Measurements from ENCODE around the gene AQP12B.

AQP12B gene

GRCh38 chr2:240635121-240635997 lies 47.3 kb downstream of the AQP12B start:
- no peak overlapping the region for H3K4me3 ChIP-seq (ENCODE audit: low read depth, low read length)
- TF ChIP-seq CTCF (IDR thresholded peaks at IDR 0.05; ENCODE audit: low read depth, low read length, missing control alignments): no peak
- no peak for DNase-seq (ENCODE audit: low read depth)

GRCh38 chr2:240632306-240632721 lies 50.4 kb downstream of the AQP12B start:
- TF ChIP-seq CTCF (IDR thresholded peaks at IDR 0.05; ENCODE audit: low read depth, low read length, missing control alignments): no peak
- H3K4me3 ChIP-seq (ENCODE audit: low read depth, low read length): no peak overlapping the region
- DNase-seq (ENCODE audit: low read depth): no peak

- TF ChIP-seq CTCF (IDR thresholded peaks at IDR 0.05; ENCODE audit: low read depth, low read length, missing control alignments): no peak
- DNase-seq (ENCODE audit: low read depth): no peak
These were observed 51.0 kb downstream of the AQP12B start for GRCh38 chr2:240631548-240632305.

GRCh38 chr2:240630771-240631547 lies 51.7 kb downstream of the AQP12B start:
- H3K4me3 ChIP-seq (ENCODE audit: low read depth, low read length): no peak overlapping the region
- TF ChIP-seq CTCF (IDR thresholded peaks at IDR 0.05; ENCODE audit: low read depth, low read length, missing control alignments): no peak
- DNase-seq (ENCODE audit: low read depth): no peak

More at GRCh38 chr2:240631548-240632305, 51.0 kb downstream of the AQP12B start:
- no peak overlapping the region for H3K4me3 ChIP-seq (ENCODE audit: low read depth, low read length)

GRCh38 chr2:240629968-240630770 lies 52.5 kb downstream of the AQP12B start:
- H3K4me3 ChIP-seq (ENCODE audit: low read depth, low read length): no peak overlapping the region
- TF ChIP-seq CTCF (IDR thresholded peaks at IDR 0.05; ENCODE audit: low read depth, low read length, missing control alignments): no peak
- DNase-seq (ENCODE audit: low read depth): no peak

- no peak overlapping the region for H3K4me3 ChIP-seq (ENCODE audit: low read depth, low read length)
- TF ChIP-seq CTCF (IDR thresholded peaks at IDR 0.05; ENCODE audit: low read depth, low read length, missing control alignments): no peak
- no peak for DNase-seq (ENCODE audit: low read depth)
These were observed 53.1 kb downstream of the AQP12B start for GRCh38 chr2:240629619-240629967.

Measured in GM12864 (cell line).